DOHH2 (cell line): ENCODE results near the gene GAB2.

ENCODE experiments used
- H3F3A ChIP-seq: fragments of 200-600 bp; sonication (generic), shearing (Covaris generic); 2 replicates; pipeline ENCODE4 v1.6.0; 2016; ENCODE audit warnings: antibody characterized with exemption, mild to moderate bottlenecking; ENCODE audit not compliant: control insufficient read depth, insufficient read depth
- H3K27ac ChIP-seq: fragments of 200-600 bp; sonication (generic); 2 replicates; pipeline ENCODE4 v1.5.1; 2014; ENCODE audit warnings: low read depth, mild to moderate bottlenecking, low read length, moderate library complexity
- H3K27me3 ChIP-seq: fragments of 200-600 bp; sonication (generic); 2 replicates; pipeline ENCODE4 v1.6.1; 2014; ENCODE audit warnings: mild to moderate bottlenecking, low read length, mixed read lengths; ENCODE audit not compliant: control insufficient read depth
- H3K36me3 ChIP-seq: fragments of 200-600 bp; sonication (generic); 2 replicates; pipeline ENCODE4 v1.6.1; 2014; ENCODE audit warnings: mild to moderate bottlenecking, low read length, moderate library complexity, mixed read lengths; ENCODE audit not compliant: control insufficient read depth
- H3K4me1 ChIP-seq: fragments of 200-600 bp; sonication (generic); 2 replicates; pipeline ENCODE4 v1.6.1; 2014; ENCODE audit warnings: mild to moderate bottlenecking, low read length, mixed read lengths; ENCODE audit not compliant: control insufficient read depth
- H3K4me2 ChIP-seq: fragments of 200-600 bp; sonication (generic); 2 replicates; pipeline ENCODE4 v1.6.0; 2014; ENCODE audit warnings: mild to moderate bottlenecking, low read length, moderate library complexity
- H3K4me3 ChIP-seq: fragments of 200-600 bp; sonication (generic); 2 replicates; pipeline ENCODE4 v1.5.1; 2014; ENCODE audit warnings: mild to moderate bottlenecking, low read length, mixed read lengths
- H3K79me2 ChIP-seq: fragments of 200-600 bp; sonication (generic); 2 replicates; pipeline ENCODE4 v1.6.1; 2014; ENCODE audit warnings: mild to moderate bottlenecking, low read length, mixed read lengths; ENCODE audit not compliant: control insufficient read depth
- H3K9me2 ChIP-seq: fragments of 200-600 bp; sonication (generic); replicated peaks from 2 replicates; pipeline ENCODE4 v1.6.1; 2014; ENCODE audit warnings: mild to moderate bottlenecking, low read length, mixed read lengths; ENCODE audit not compliant: control insufficient read depth
- H3K9me3 ChIP-seq: fragments of 200-600 bp; sonication (generic); 2 replicates; pipeline ENCODE4 v1.6.1; 2014; ENCODE audit warnings: antibody characterized with exemption, low read length, mixed read lengths; ENCODE audit not compliant: control insufficient read depth, insufficient read depth
- H4K20me1 ChIP-seq: fragments of 200-600 bp; sonication (generic); 2 replicates; pipeline ENCODE4 v1.6.0; 2014; ENCODE audit warnings: low read depth, mild to moderate bottlenecking, antibody characterized with exemption, low read length, moderate library complexity; ENCODE audit not compliant: control insufficient read depth, insufficient read depth
- EZH2phosphoT487 ChIP-seq: fragments of 200-600 bp; sonication (generic); IDR thresholded peaks from 2 replicates; pipeline ENCODE4 v1.6.1; 2017; ENCODE audit warnings: borderline replicate concordance, mild to moderate bottlenecking, antibody characterized with exemption, low read length, moderate library complexity, mixed read lengths
- TF ChIP-seq, protein P1 (sequence below): fragments of 200-600 bp; sonication (generic); IDR thresholded peaks from one replicate; pipeline ENCODE4 v1.5.1; 2014; ENCODE audit warnings: antibody characterized with exemption, mild to moderate bottlenecking, low read depth, low read length; ENCODE audit not compliant: poor library complexity, severe bottlenecking

Gene GAB2

GRCh38 chr11:78318321-78319114, 99.1 kb downstream of the GAB2 start:
- no peaks in the 10 kb centered on the region for H3K27me3 ChIP-seq
- no peaks in the 10 kb centered on the region for H3F3A ChIP-seq
- no peaks in the 10 kb centered on the region for H3K36me3 ChIP-seq
- H4K20me1 ChIP-seq = no peaks in the 10 kb centered on the region
- no peaks in the 10 kb centered on the region for H3K9me2 ChIP-seq
- H3K4me1 ChIP-seq = no peaks in the 10 kb centered on the region
- no peaks in the 10 kb centered on the region for H3K9me3 ChIP-seq
- no peaks in the 10 kb centered on the region for H3K79me2 ChIP-seq
- no peak overlapping the region for H3K27ac ChIP-seq
- no peak overlapping the region for H3K4me3 ChIP-seq
- no peak overlapping the region for H3K4me2 ChIP-seq
- TF ChIP-seq, protein P1, sequence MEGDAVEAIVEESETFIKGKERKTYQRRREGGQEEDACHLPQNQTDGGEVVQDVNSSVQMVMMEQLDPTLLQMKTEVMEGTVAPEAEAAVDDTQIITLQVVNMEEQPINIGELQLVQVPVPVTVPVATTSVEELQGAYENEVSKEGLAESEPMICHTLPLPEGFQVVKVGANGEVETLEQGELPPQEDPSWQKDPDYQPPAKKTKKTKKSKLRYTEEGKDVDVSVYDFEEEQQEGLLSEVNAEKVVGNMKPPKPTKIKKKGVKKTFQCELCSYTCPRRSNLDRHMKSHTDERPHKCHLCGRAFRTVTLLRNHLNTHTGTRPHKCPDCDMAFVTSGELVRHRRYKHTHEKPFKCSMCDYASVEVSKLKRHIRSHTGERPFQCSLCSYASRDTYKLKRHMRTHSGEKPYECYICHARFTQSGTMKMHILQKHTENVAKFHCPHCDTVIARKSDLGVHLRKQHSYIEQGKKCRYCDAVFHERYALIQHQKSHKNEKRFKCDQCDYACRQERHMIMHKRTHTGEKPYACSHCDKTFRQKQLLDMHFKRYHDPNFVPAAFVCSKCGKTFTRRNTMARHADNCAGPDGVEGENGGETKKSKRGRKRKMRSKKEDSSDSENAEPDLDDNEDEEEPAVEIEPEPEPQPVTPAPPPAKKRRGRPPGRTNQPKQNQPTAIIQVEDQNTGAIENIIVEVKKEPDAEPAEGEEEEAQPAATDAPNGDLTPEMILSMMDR = no peak
- no peak for TF ChIP-seq EZH2phosphoT487

DNA sequence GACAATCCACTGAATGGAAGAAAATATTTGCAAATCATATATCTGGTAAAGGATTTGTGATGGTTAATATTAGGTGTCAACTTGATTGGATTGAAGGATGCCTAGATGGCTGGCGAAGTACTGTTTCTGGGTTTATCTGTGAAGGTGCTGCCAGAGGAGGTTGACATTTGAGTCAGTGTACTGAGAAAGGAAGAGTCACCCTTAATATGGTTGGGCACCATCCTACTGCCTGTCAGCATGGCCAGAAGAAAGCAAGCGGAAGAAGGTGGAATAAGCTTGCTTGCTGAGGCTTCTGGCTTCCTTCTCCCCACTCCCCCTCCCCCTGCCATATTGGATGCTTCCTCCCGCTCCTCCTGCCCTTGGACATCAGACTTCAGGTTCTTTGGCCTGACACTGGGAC, 101.9 kb downstream of the GAB2 start:
- Histone ChIP-seq H4K20me1 (no peaks in the 10 kb centered on the region), H3K4me2 (no peak overlapping the region), H3K9me3 (no peaks in the 10 kb centered on the region), H3K9me2 (no peaks in the 10 kb centered on the region), H3K27me3 (peaks cover 3% of the 10 kb centered on the region; the same call in 1 of the 2 replicates), H3K4me1 (peaks cover under 1% of the 10 kb centered on the region), H3K36me3 (no peaks in the 10 kb centered on the region), H3K79me2 (no peaks in the 10 kb centered on the region), H3K4me3 (no peak overlapping the region), H3K27ac (no peak overlapping the region), H3F3A (no peaks in the 10 kb centered on the region)
- no peak for TF ChIP-seq EZH2phosphoT487
- TF ChIP-seq, protein P1 = no peak

- Histone ChIP-seq H3K27me3 (peaks cover 3% of the 10 kb centered on the region; the same call in 1 of the 2 replicates), H3K4me3 (no peak overlapping the region), H4K20me1 (no peaks in the 10 kb centered on the region), H3K4me2 (no peak overlapping the region), H3K9me2 (no peaks in the 10 kb centered on the region), H3K4me1 (peaks cover 5% of the 10 kb centered on the region), H3K27ac (no peak overlapping the region), H3K9me3 (no peaks in the 10 kb centered on the region), H3K36me3 (no peaks in the 10 kb centered on the region), H3F3A (no peaks in the 10 kb centered on the region), H3K79me2 (no peaks in the 10 kb centered on the region)
- TF ChIP-seq EZH2phosphoT487 = no peak
These were observed 102.9 kb downstream of the GAB2 start for GRCh38 chr11:78314762-78315161.

DNA sequence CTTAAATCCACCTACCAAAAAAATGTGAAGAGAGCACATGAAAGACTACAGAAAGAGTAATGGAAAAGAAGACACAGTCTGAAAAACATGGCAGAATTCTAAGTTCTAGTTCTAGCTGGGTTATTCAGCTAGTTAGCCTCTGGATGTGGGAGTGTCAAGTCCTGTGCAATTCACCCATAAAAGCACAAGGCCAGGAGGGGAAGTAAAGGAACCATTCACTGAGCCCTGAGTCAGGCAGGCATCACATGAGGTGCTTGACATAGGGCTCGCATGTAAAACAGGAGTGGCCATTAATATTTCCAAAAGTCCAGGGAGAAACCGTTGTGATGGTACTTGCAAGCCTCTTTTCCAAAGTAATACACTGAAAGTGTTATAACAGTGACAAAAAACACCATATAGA, 103.7 kb downstream of the GAB2 start:
- no peak overlapping the region for H3K27ac ChIP-seq
- TF ChIP-seq, protein P1 = no peak
- no peak for TF ChIP-seq EZH2phosphoT487
- no peaks in the 10 kb centered on the region for H4K20me1 ChIP-seq

More for the DNA sequence above, 103.7 kb downstream of the GAB2 start:
- Histone ChIP-seq H3K4me3 (no peak overlapping the region), H3K9me3 (no peaks in the 10 kb centered on the region), H3K4me2 (no peak overlapping the region), H3K27me3 (peaks cover 3% of the 10 kb centered on the region; the same call in 1 of the 2 replicates), H3F3A (no peaks in the 10 kb centered on the region), H3K79me2 (no peaks in the 10 kb centered on the region), H3K4me1 (peaks cover 5% of the 10 kb centered on the region), H3K9me2 (no peaks in the 10 kb centered on the region), H3K36me3 (no peaks in the 10 kb centered on the region)
